ENCODE results near the gene DBH. TPM values are rescaled to one million over a fixed set of nuclear protein-coding genes. Genes with fewer than 3 reads are reported as not detected.

Gene DBH
- total and polyA plus RNA-seq, 10 of the 15 experiments (the other 5 are each of a cell fraction or from before 2014, with no cell fraction given), result not detected

DNA sequence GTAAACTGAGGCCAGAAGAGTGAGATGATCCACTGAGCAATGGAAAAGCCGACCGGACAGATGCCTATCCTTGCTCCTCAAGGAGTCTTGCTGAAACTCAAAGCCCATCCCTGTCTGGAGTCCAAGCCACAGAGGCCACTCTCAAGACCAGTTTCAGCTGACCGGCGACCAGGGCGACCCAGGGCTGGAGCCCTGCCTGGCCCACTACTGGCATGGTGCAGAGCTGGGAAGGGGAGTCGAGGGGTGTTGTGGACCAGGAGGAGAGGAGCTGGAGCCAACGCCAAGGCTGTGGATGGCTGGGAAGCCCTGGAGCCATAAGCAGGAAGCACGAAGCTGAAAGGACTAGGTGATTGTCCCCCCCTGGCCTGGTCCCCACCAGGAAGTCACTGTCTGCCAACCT, 49.1 kb upstream of the DBH start (continued):
- TF ChIP-seq IRF4 (IDR thresholded peaks at IDR 0.05; ENCODE audit: low read depth, low read length), result no peak
- TF ChIP-seq SREBF2 (IDR thresholded peaks at IDR 0.05; ENCODE audit: low read length), result no peak

DNA sequence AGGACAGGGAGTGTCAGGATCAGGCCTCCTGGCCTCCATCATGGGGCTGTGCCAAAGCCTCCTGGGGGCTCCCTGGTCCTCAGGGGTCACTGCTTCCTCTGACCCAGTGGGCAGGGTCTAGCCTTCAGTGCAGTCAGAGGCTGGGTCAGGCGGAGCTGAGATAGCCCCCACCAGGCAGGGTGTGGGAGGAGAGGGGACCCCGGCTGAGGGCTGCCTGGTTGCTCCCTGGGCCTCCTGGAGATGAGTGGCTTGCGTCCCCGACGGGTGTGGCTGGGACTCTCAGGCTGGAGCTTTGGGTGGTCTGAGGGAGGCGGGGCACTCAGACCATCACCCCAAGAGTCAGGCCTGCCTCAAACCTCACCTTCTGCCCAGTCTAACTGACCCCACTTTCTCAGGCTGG, 48.7 kb upstream of the DBH start:
- Histone ChIP-seq H3K27me3 (replicated peaks in 1 of 2; ENCODE audit: control insufficient read depth in 2 of 2, insufficient read depth in 2 of 2, low read length in 1 of 2) (peaks cover 17 to 18% of the 10 kb centered on the region in 2 experiments), H3K27ac (ENCODE audit: control insufficient read depth, insufficient read depth) (no peak overlapping the region), H3K4me1 (ENCODE audit: control insufficient read depth, insufficient read depth, low read length) (no peaks in the 10 kb centered on the region), H2AFZ (ENCODE audit: control insufficient read depth, low read depth, low read length) (no peak overlapping the region), H3K9me3 (replicated peaks; ENCODE audit: control insufficient read depth, insufficient read depth, low read length) (no peaks in the 10 kb centered on the region; the same call in 2 of the 3 replicates), H3K9ac (ENCODE audit: control insufficient read depth, insufficient read depth, low read length) (no peak overlapping the region), H3K36me3 (ENCODE audit: control insufficient read depth in 2 of 2, insufficient read depth in 2 of 2, low read length in 1 of 2) (no peaks in the 10 kb centered on the region), H3K4me2 (ENCODE audit: control insufficient read depth, insufficient read depth) (no peak overlapping the region), H4K20me1 (ENCODE audit: control insufficient read depth, insufficient read depth) (no peaks in the 10 kb centered on the region), H3K4me3 (no peak overlapping the region), H3K79me2 (ENCODE audit: control insufficient read depth, insufficient read depth, low read length) (no peaks in the 10 kb centered on the region)
- TF ChIP-seq SIX5 (IDR thresholded peaks at IDR 0.05; ENCODE audit: low read depth, low read length, severe bottlenecking) (no peak), POLR2AphosphoS5 (IDR thresholded peaks at IDR 0.05; ENCODE audit: low read length) (no peak)
- CTCF ChIA-PET, result no interaction called here
- SMC1A ChIA-PET (ENCODE audit: uncharacterized antibody, unreplicated experiment), result no interaction called here
- DNase-seq (ENCODE audit: low read depth, low spot score), result no peak
- FAIRE-seq, result no peak
- BruUV-seq (replicated peaks), result no TSS peak
- 23% methylated on average over 6 of the region's 6 CpGs for WGBS (ENCODE audit: insufficient coverage, insufficient replicate concordance, low lambda C conversion rate, missing lambda C conversion rate)
- RAD21 ChIA-PET (ENCODE audit: unreplicated experiment), result no interaction called here
- POLR2A ChIA-PET, result no interaction called here
- no peak for ATAC-seq
- intact Hi-C loops (cut with micrococcal nuclease; ENCODE audit: unreplicated experiment) (loop anchor here (5.0 to 10.0 kb wide), 2 partner anchors 137 to 405 kb away; partner anchors contain the start of gene VAV2), in situ Hi-C loops (cut with MboI) (no loop called here)

DNA sequence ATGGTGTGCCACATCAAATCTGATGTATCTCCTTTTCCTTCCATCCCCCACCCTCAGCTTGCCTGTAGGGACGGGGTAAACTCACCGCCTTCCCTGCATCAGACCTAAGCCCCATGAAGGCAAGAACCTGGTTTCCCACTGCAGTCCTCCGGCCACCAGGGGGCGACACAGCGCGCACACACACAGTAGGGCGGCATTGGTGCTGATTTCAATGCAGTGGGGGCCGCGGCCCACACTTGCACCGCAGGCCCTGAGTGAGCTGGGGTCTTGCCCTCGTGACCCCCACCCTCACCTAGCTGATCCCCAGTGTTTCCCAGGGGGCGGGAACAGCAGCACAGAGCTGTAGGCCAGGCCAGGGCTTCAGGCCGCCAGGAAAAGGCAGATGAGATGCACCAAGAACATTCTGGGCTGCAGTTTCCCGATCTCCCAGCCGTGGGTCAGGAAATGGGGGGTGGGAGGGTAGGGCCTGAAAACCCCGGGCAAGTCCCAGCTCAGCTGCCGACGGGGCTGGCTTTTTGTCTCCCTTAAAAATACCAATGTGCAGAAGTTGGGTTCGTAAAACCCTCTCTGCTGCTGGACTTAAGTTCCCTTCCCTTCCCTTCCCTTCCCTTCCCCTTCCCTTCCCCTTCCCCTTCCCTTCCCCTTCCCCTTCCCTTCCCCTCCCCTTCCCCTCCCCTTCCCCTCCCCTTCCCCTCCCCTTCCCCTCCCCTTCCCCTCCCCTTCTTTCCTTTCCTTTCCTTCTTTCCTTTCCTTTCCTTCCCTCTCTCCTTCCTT, 46.5 kb upstream of the DBH start:
- no peak overlapping the region for H2AFZ ChIP-seq (ENCODE audit: control insufficient read depth, low read depth, low read length)
- no TSS peak for BruUV-seq (replicated peaks)
- H3K27me3 ChIP-seq (replicated peaks in 1 of 2; ENCODE audit: control insufficient read depth in 2 of 2, insufficient read depth in 2 of 2, low read length in 1 of 2), result peaks cover 8% of the 10 kb centered on the region in 2 experiments; a peak in 3 of 4 replicates
- in situ Hi-C loops (cut with MboI), result no loop called here
- ChIA-PET SMC1A (ENCODE audit: uncharacterized antibody, unreplicated experiment) (no interaction called here), POLR2A (no interaction called here), RAD21 (ENCODE audit: unreplicated experiment) (no interaction called here), CTCF (interaction anchor here (0.6 to 1.4 kb wide), 5 partner anchors 18 to 711 kb away, joined by 3 to 4 read pairs (median 3); partner anchors contain the start of gene SPACA9)
- no peak overlapping the region for H3K4me2 ChIP-seq (ENCODE audit: control insufficient read depth, insufficient read depth)
- no peak overlapping the region for H3K9ac ChIP-seq (ENCODE audit: control insufficient read depth, insufficient read depth, low read length)
- no peak for FAIRE-seq
- H3K27ac ChIP-seq (ENCODE audit: control insufficient read depth, insufficient read depth), result no peak overlapping the region
- no peaks in the 10 kb centered on the region for H4K20me1 ChIP-seq (ENCODE audit: control insufficient read depth, insufficient read depth)
- no peaks in the 10 kb centered on the region for H3K36me3 ChIP-seq (ENCODE audit: control insufficient read depth in 2 of 2, insufficient read depth in 2 of 2, low read length in 1 of 2)
- ATAC-seq, result no peak
- 29% methylated on average over 19 of the region's 19 CpGs for WGBS (ENCODE audit: insufficient coverage, insufficient replicate concordance, low lambda C conversion rate, missing lambda C conversion rate)
- no peaks in the 10 kb centered on the region; the same call in 2 of the 3 replicates for H3K9me3 ChIP-seq (replicated peaks; ENCODE audit: control insufficient read depth, insufficient read depth, low read length)
- no peaks in the 10 kb centered on the region for H3K4me1 ChIP-seq (ENCODE audit: control insufficient read depth, insufficient read depth, low read length)
- no peaks in the 10 kb centered on the region for H3K79me2 ChIP-seq (ENCODE audit: control insufficient read depth, insufficient read depth, low read length)
- DNase-seq (ENCODE audit: low read depth, low spot score), result no peak
- intact Hi-C loops (cut with micrococcal nuclease; ENCODE audit: unreplicated experiment), result loop anchor here (5.0 to 10.0 kb wide), 2 partner anchors 135 to 403 kb away; partner anchors contain the start of gene VAV2
- H3K4me3 ChIP-seq, result no peak overlapping the region
- TF ChIP-seq EZH2 (IDR thresholded peaks at IDR 0.05; ENCODE audit: borderline replicate concordance, control insufficient read depth, low read depth, low read length) (no peak), KAT2A (conservative IDR thresholded peaks at IDR 0.05; ENCODE audit: control insufficient read depth, low read depth, low read length) (no peak), SUZ12 (IDR thresholded peaks at IDR 0.05; ENCODE audit: unreplicated experiment) (no peak), ZNF217 (IDR thresholded peaks at IDR 0.05) (no peak), SMARCA5 (IDR thresholded peaks at IDR 0.05) (no peak), RAD21 (IDR thresholded peaks at IDR 0.05; ENCODE audit: insufficient read depth, low read depth, low read length) (0 out of 2 replicates have a peak, but pooled peaks have one; percentile 21)
- TF ChIP-seq, protein P1, sequence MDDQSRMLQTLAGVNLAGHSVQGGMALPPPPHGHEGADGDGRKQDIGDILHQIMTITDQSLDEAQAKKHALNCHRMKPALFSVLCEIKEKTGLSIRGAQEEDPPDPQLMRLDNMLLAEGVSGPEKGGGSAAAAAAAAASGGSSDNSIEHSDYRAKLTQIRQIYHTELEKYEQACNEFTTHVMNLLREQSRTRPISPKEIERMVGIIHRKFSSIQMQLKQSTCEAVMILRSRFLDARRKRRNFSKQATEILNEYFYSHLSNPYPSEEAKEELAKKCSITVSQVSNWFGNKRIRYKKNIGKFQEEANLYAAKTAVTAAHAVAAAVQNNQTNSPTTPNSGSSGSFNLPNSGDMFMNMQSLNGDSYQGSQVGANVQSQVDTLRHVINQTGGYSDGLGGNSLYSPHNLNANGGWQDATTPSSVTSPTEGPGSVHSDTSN (IDR thresholded peaks at IDR 0.05; ENCODE audit: insufficient replicate concordance, low read depth, low read length), result no peak
- TF ChIP-seq, protein P2, sequence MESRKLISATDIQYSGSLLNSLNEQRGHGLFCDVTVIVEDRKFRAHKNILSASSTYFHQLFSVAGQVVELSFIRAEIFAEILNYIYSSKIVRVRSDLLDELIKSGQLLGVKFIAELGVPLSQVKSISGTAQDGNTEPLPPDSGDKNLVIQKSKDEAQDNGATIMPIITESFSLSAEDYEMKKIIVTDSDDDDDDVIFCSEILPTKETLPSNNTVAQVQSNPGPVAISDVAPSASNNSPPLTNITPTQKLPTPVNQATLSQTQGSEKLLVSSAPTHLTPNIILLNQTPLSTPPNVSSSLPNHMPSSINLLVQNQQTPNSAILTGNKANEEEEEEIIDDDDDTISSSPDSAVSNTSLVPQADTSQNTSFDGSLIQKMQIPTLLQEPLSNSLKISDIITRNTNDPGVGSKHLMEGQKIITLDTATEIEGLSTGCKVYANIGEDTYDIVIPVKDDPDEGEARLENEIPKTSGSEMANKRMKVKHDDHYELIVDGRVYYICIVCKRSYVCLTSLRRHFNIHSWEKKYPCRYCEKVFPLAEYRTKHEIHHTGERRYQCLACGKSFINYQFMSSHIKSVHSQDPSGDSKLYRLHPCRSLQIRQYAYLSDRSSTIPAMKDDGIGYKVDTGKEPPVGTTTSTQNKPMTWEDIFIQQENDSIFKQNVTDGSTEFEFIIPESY (IDR thresholded peaks at IDR 0.05), result no peak
